ENCODE data around the gene NTRK2. TPM values are rescaled to one million over a fixed set of nuclear protein-coding genes. Genes with fewer than 3 reads are reported as not detected.

NTRK2 gene
- total RNA-seq, 1 experiment from 2014 or later, result not detected

DNA sequence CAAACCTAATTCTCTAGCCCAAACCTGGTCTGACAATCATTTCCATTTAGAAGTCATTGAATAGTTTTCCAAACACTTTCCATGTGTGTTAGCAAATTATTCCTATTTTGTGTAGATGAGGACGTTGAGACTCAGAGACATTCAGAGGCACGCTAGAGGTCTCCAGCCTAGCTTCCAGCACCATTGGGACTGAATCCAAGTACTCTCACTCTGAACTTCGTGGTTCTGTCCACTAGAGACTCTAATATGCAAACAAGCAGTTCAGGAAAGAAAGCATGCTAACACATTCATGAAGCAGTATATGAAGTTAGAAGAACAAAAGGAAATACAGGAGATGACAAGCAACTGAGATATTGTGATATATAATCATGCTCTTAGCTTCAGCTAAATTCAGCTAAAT is 354.8 kb downstream of the NTRK2 start:
- Histone ChIP-seq H3K9me2 (ENCODE audit: insufficient read depth) (no peaks in the 10 kb centered on the region), H3K9me3 (ENCODE audit: insufficient read depth, low read depth) (no peaks in the 10 kb centered on the region; the same call in 1 of the 2 replicates), H3K4me1 (replicated peaks; ENCODE audit: insufficient read depth) (no peaks in the 10 kb centered on the region), H3K36me3 (ENCODE audit: low read depth) (no peaks in the 10 kb centered on the region), H3K79me2 (ENCODE audit: low read depth) (no peaks in the 10 kb centered on the region), H2AFZ (no peak overlapping the region), H3K27ac (no peak overlapping the region), H3K4me2 (no peak overlapping the region), H3K4me3 (no peak overlapping the region), H3K27me3 (ENCODE audit: insufficient read depth, low read depth) (peaks cover 10% of the 10 kb centered on the region; the same call in 1 of the 2 replicates), H4K20me1 (ENCODE audit: insufficient read depth) (no peaks in the 10 kb centered on the region), H3F3A (ENCODE audit: insufficient read depth, low read depth) (no peaks in the 10 kb centered on the region)
- ChIA-PET POLR2A (ENCODE audit: unreplicated experiment) (no interaction called here), CTCF (no interaction called here)
- intact Hi-C loops (cut with micrococcal nuclease; ENCODE audit: unreplicated experiment), result no loop called here
- no TSS peak for BruUV-seq (replicated peaks)
- TF ChIP-seq EZH2 (IDR thresholded peaks at IDR 0.05; ENCODE audit: low read depth), result no peak
- TF ChIP-seq, protein P1, sequence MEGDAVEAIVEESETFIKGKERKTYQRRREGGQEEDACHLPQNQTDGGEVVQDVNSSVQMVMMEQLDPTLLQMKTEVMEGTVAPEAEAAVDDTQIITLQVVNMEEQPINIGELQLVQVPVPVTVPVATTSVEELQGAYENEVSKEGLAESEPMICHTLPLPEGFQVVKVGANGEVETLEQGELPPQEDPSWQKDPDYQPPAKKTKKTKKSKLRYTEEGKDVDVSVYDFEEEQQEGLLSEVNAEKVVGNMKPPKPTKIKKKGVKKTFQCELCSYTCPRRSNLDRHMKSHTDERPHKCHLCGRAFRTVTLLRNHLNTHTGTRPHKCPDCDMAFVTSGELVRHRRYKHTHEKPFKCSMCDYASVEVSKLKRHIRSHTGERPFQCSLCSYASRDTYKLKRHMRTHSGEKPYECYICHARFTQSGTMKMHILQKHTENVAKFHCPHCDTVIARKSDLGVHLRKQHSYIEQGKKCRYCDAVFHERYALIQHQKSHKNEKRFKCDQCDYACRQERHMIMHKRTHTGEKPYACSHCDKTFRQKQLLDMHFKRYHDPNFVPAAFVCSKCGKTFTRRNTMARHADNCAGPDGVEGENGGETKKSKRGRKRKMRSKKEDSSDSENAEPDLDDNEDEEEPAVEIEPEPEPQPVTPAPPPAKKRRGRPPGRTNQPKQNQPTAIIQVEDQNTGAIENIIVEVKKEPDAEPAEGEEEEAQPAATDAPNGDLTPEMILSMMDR (conservative IDR thresholded peaks at IDR 0.05), result no peak
- no peak for DNase-seq

DNA sequence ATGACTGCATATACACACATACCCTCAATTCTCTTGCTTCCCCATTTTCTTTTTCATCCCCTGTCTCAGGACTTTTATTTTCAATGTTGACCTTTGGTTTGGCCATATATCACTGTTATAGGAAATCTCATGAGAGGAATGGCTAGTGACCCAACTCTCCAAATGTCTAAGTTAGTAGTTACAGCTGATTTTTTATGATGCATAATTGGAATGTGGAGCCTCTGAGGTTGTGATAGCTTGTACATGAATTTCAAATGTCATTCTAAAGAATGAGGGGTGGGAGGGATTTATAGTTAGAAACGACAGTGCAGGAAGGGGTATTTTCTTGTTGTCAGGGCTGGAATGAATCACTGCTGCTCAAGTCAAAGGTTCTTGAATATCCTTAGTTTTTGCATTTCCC is 356.1 kb downstream of the NTRK2 start:
- H3F3A ChIP-seq (ENCODE audit: insufficient read depth, low read depth), result no peaks in the 10 kb centered on the region
- CTCF ChIA-PET, result no interaction called here

DNA sequence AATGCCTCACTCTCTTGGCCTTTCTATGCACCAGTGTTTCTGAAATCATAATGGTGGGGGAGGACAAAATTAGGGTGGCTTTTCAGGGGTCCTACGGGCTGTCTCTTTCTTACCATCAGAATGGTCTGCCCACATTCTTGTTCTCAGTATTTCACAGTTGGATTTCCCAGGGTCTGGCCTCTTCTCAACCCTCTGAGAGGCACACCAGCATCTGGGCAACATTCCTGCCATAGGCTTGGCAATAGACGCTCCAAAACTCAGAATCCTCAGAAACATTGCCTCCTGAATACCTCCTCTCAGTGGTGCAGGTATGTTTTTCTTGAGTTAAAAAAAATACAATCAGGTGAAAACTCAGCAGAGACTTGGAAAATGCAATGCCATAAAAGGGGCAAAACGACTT is 358.3 kb downstream of the NTRK2 start:
- intact Hi-C loops (cut with micrococcal nuclease; ENCODE audit: unreplicated experiment), result no loop called here
- ChIA-PET POLR2A (ENCODE audit: unreplicated experiment) (no interaction called here), CTCF (no interaction called here)

More for the DNA sequence above, 356.1 kb downstream of the NTRK2 start:
- Histone ChIP-seq H2AFZ (no peak overlapping the region), H3K9me3 (ENCODE audit: insufficient read depth, low read depth) (no peaks in the 10 kb centered on the region; the same call in 1 of the 2 replicates), H3K27ac (no peak overlapping the region), H3K4me1 (replicated peaks; ENCODE audit: insufficient read depth) (no peaks in the 10 kb centered on the region), H3K9me2 (ENCODE audit: insufficient read depth) (no peaks in the 10 kb centered on the region), H4K20me1 (ENCODE audit: insufficient read depth) (no peaks in the 10 kb centered on the region), H3K27me3 (ENCODE audit: insufficient read depth, low read depth) (peaks cover 10% of the 10 kb centered on the region; the same call in 1 of the 2 replicates), H3K4me2 (no peak overlapping the region), H3K4me3 (no peak overlapping the region), H3K36me3 (ENCODE audit: low read depth) (no peaks in the 10 kb centered on the region), H3K79me2 (ENCODE audit: low read depth) (no peaks in the 10 kb centered on the region)
- POLR2A ChIA-PET (ENCODE audit: unreplicated experiment), result no interaction called here
- no peak for TF ChIP-seq EZH2 (IDR thresholded peaks at IDR 0.05; ENCODE audit: low read depth)
- TF ChIP-seq, protein P1 (conservative IDR thresholded peaks at IDR 0.05), result no peak
- intact Hi-C loops (cut with micrococcal nuclease; ENCODE audit: unreplicated experiment), result no loop called here
- DNase-seq, result no peak
- BruUV-seq (replicated peaks), result no TSS peak

More for the DNA sequence above, 358.3 kb downstream of the NTRK2 start:
- Histone ChIP-seq H3K36me3 (ENCODE audit: low read depth) (no peaks in the 10 kb centered on the region), H2AFZ (no peak overlapping the region), H3K9me2 (ENCODE audit: insufficient read depth) (no peaks in the 10 kb centered on the region), H3K9me3 (ENCODE audit: insufficient read depth, low read depth) (no peaks in the 10 kb centered on the region; the same call in 1 of the 2 replicates), H3K27ac (no peak overlapping the region), H3K4me3 (no peak overlapping the region), H3K27me3 (ENCODE audit: insufficient read depth, low read depth) (no peaks in the 10 kb centered on the region), H3K4me2 (no peak overlapping the region), H3K4me1 (replicated peaks; ENCODE audit: insufficient read depth) (no peaks in the 10 kb centered on the region), H3K79me2 (ENCODE audit: low read depth) (no peaks in the 10 kb centered on the region), H3F3A (ENCODE audit: insufficient read depth, low read depth) (no peaks in the 10 kb centered on the region), H4K20me1 (ENCODE audit: insufficient read depth) (no peaks in the 10 kb centered on the region)
- no TSS peak for BruUV-seq (replicated peaks)
- no peak for DNase-seq
- TF ChIP-seq, protein P1 (conservative IDR thresholded peaks at IDR 0.05), result no peak
- TF ChIP-seq EZH2 (IDR thresholded peaks at IDR 0.05; ENCODE audit: low read depth), result no peak
